Fibroblast of lung (primary cell): ENCODE results near the gene NSFL1C.

Source experiments
- CTCF ChIP-seq, 2 donors: IDR thresholded peaks in 1 of 2; conservative IDR thresholded peaks in 1 of 2; 1 replicate in 1 of 2; 2 replicates in 1 of 2; pipeline ENCODE4 v1.5.1; 2011 to 2012; ENCODE audit warnings: low read length in 2 of 2, control low read depth in 1 of 2, inconsistent platforms in 1 of 2, low read depth in 1 of 2, mild to moderate bottlenecking in 1 of 2
- EZH2 ChIP-seq: IDR thresholded peaks from 2 replicates; pipeline ENCODE4 v1.5.1; 2012; ENCODE audit warnings: low read length, control low read depth, mild to moderate bottlenecking; ENCODE audit errors: missing control alignments

DNA sequence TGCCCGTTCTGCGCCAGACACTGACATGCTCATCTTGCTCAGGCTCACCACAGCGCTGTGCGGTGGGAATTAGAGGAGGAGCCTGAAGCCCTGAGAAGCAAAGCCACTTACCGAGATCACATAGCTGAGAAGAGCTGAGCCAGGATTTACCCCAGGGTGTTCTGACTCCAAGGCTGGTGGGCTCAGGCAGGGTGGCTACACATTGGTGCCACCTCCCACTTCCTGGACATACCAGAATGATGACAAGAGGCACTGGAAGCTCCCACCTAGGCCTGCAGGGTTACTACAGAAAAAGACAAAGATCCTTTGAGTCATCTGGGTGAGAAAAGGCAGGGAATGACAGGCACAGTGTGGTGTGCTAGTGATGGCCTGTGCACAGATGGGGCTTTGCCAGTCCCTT is 49.4 kb downstream of the NSFL1C start:
- no peak for TF ChIP-seq CTCF (conservative IDR thresholded peaks at IDR 0.05 in 1 of 2, IDR thresholded peaks at IDR 0.05 in 1 of 2; ENCODE audit: low read depth in 1 of 2, low read length in 2 of 2)
- TF ChIP-seq EZH2, result no peak
